OCI-LY7 (cell line): ENCODE results near the gene C16orf54. TPM values are rescaled to one million over a fixed set of nuclear protein-coding genes. Genes with fewer than 3 reads are reported as not detected.
A peak's percentile ranks its signal among the peaks of the same experiment; 100 is the strongest.
"Not testable (repeated sequence)": the region's sequence is repeated elsewhere in the genome, so short reads cannot be mapped to it uniquely, and the experiment has no call there.

Experiments
- BruUV-seq: library from RNA; stranded (reverse); fragments of 400-500 nt; replicated peaks from 2 replicates; lab custom pipeline; 2021; lab: Mats Ljungman, UMichigan
- CTCF ChIA-PET: fragments of 300-600 bp; sonication (Branson Sonifier 250); formaldehyde crosslinking; loops from one replicate; lab custom pipeline; 2022; ENCODE audit warnings: antibody characterized with exemption; ENCODE audit not compliant: unreplicated experiment; lab: Charles Lee
- POLR2A ChIA-PET: fragments of 300-600 bp; sonication (Branson Sonifier 250); formaldehyde crosslinking; loops from one replicate; lab custom pipeline; 2022; ENCODE audit warnings: antibody characterized with exemption; lab: Charles Lee
- DNase-seq: peaks from one replicate; pipeline ENCODE4 v3.0.0-alpha.2; 2015; ENCODE audit warnings: low spot score
- H2AFZ ChIP-seq: fragments of 200-600 bp; sonication (generic), shearing (Covaris generic); 2 replicates; pipeline ENCODE4 v1.6.1; 2014; ENCODE audit warnings: mild to moderate bottlenecking, antibody characterized with exemption, low read length, moderate library complexity
- H3K27ac ChIP-seq: fragments of 200-600 bp; sonication (generic); 2 replicates; pipeline ENCODE4 v1.5.1; 2014; ENCODE audit warnings: mixed run types, low read depth, mild to moderate bottlenecking, moderate library complexity, low read length, inconsistent platforms; ENCODE audit not compliant: poor library complexity, severe bottlenecking
- H3K36me3 ChIP-seq: fragments of 200-600 bp; sonication (generic); 2 replicates; pipeline ENCODE4 v1.6.1; 2014; ENCODE audit warnings: mild to moderate bottlenecking, antibody characterized with exemption, low read length, moderate library complexity, mixed read lengths; ENCODE audit not compliant: insufficient read depth
- H3K4me1 ChIP-seq: fragments of 200-600 bp; sonication (generic); 2 replicates; pipeline ENCODE4 v1.5.1; 2014; ENCODE audit warnings: mild to moderate bottlenecking, low read length; ENCODE audit not compliant: insufficient read depth, poor library complexity, severe bottlenecking
- H3K4me2 ChIP-seq: fragments of 200-600 bp; sonication (generic); 2 replicates; pipeline ENCODE4 v1.6.1; 2014; ENCODE audit warnings: mild to moderate bottlenecking, low read length
- H3K4me3 ChIP-seq: fragments of 200-600 bp; sonication (generic); 2 replicates; pipeline ENCODE4 v1.5.1; 2014; ENCODE audit warnings: mild to moderate bottlenecking, low read depth, low read length; ENCODE audit not compliant: poor library complexity, severe bottlenecking
- H3K79me2 ChIP-seq: fragments of 200-600 bp; sonication (generic); 2 replicates; pipeline ENCODE4 v1.6.1; 2016; ENCODE audit warnings: low read depth, mild to moderate bottlenecking, low read length, moderate library complexity, mixed read lengths; ENCODE audit not compliant: insufficient read depth
- H3K9me2 ChIP-seq: fragments of 200-600 bp; sonication (generic); 2 replicates; pipeline ENCODE4 v1.6.1; 2016; ENCODE audit warnings: mild to moderate bottlenecking, low read length, mixed read lengths; ENCODE audit not compliant: insufficient read depth
- H3K9me3 ChIP-seq: fragments of 200-600 bp; sonication (generic); 2 replicates; pipeline ENCODE4 v1.6.1; 2014; ENCODE audit warnings: mild to moderate bottlenecking, mixed run types, low read length, mixed read lengths
- H4K20me1 ChIP-seq: fragments of 200-600 bp; sonication (generic); 2 replicates; pipeline ENCODE4 v1.6.1; 2014; ENCODE audit warnings: mild to moderate bottlenecking, antibody characterized with exemption, low read length, moderate library complexity, mixed read lengths; ENCODE audit not compliant: insufficient read depth
- EZH2phosphoT487 ChIP-seq: fragments of 200-600 bp; sonication (generic); IDR thresholded peaks from 2 replicates; pipeline ENCODE4 v1.6.1; 2018; ENCODE audit warnings: low read depth, borderline replicate concordance, mild to moderate bottlenecking, mixed run types, antibody characterized with exemption, low read length, moderate library complexity, mixed read lengths
- intact Hi-C: fragments of 100-400 bp; cut with micrococcal nuclease; formaldehyde crosslinking; loops from one replicate; pipeline ENCODE4 v1.10.0; 2022; ENCODE audit not compliant: unreplicated experiment
- total RNA-seq, 2 experiments: library from RNA; depleted of rRNA in 1 of 2; stranded (reverse); fragments of >200 nt in 1 of 2; shearing (Covaris generic) in 1 of 2; gene quantifications; 2 replicates each; pipeline ENCODE4 v1.2.3, GENCODE V29; 2014 to 2022
- TF ChIP-seq, protein P1 (sequence below): fragments of 200-600 bp; sonication (generic); conservative IDR thresholded peaks from 2 replicates; pipeline ENCODE4 v1.5.1; 2014; ENCODE audit warnings: mild to moderate bottlenecking, antibody characterized with exemption, low read length, moderate library complexity, mixed read lengths

C16orf54 gene
- total RNA-seq, 2 experiments from 2014 or later: 0.32 TPM; not detected in 1

GRCh38 chr16:29710227-29711219 lies 35.3 kb downstream of the C16orf54 start:
- H3K4me2 ChIP-seq: peak overlapping the region; percentile 24
- TF ChIP-seq, protein P1, sequence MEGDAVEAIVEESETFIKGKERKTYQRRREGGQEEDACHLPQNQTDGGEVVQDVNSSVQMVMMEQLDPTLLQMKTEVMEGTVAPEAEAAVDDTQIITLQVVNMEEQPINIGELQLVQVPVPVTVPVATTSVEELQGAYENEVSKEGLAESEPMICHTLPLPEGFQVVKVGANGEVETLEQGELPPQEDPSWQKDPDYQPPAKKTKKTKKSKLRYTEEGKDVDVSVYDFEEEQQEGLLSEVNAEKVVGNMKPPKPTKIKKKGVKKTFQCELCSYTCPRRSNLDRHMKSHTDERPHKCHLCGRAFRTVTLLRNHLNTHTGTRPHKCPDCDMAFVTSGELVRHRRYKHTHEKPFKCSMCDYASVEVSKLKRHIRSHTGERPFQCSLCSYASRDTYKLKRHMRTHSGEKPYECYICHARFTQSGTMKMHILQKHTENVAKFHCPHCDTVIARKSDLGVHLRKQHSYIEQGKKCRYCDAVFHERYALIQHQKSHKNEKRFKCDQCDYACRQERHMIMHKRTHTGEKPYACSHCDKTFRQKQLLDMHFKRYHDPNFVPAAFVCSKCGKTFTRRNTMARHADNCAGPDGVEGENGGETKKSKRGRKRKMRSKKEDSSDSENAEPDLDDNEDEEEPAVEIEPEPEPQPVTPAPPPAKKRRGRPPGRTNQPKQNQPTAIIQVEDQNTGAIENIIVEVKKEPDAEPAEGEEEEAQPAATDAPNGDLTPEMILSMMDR: peak; percentile 89
- TF ChIP-seq EZH2phosphoT487: no peak
- H2AFZ ChIP-seq: peak overlapping the region; percentile 89
- ChIA-PET CTCF (no interaction called here), POLR2A (interaction anchor here (0.9 kb wide), 1 partner anchor 9 kb away, joined by 3 read pairs; no protein-coding TSS in a partner anchor)
- H3K9me2 ChIP-seq: no peaks in the 10 kb centered on the region
- peak; percentile 83 for DNase-seq
- no peak overlapping the region for H3K4me3 ChIP-seq
- intact Hi-C loops: no loop called here
- H3K27ac ChIP-seq: no peak overlapping the region
- H3K36me3 ChIP-seq: no peaks in the 10 kb centered on the region
- no peaks in the 10 kb centered on the region for H3K79me2 ChIP-seq
- BruUV-seq: no TSS peak
- H4K20me1 ChIP-seq: no peaks in the 10 kb centered on the region
- no peaks in the 10 kb centered on the region for H3K9me3 ChIP-seq
- peaks cover 13% of the 10 kb centered on the region for H3K4me1 ChIP-seq

GRCh38 chr16:29709657-29710056 lies 36.1 kb downstream of the C16orf54 start:
- peaks cover 13% of the 10 kb centered on the region for H3K4me1 ChIP-seq
- POLR2A ChIA-PET: interaction anchor here (0.9 kb wide), 1 partner anchor 8 kb away, joined by 3 read pairs; no protein-coding TSS in a partner anchor
- H3K36me3 ChIP-seq, H3K4me3 ChIP-seq, intact Hi-C loops, BruUV-seq, H3K9me2 ChIP-seq, DNase-seq, H3K9me3 ChIP-seq, H3K79me2 ChIP-seq, H3K27ac ChIP-seq, H4K20me1 ChIP-seq, CTCF ChIA-PET, H3K4me2 ChIP-seq: not testable (repeated sequence)
- peak overlapping the region; percentile 89; the same call in 1 of the 2 replicates for H2AFZ ChIP-seq

DNA sequence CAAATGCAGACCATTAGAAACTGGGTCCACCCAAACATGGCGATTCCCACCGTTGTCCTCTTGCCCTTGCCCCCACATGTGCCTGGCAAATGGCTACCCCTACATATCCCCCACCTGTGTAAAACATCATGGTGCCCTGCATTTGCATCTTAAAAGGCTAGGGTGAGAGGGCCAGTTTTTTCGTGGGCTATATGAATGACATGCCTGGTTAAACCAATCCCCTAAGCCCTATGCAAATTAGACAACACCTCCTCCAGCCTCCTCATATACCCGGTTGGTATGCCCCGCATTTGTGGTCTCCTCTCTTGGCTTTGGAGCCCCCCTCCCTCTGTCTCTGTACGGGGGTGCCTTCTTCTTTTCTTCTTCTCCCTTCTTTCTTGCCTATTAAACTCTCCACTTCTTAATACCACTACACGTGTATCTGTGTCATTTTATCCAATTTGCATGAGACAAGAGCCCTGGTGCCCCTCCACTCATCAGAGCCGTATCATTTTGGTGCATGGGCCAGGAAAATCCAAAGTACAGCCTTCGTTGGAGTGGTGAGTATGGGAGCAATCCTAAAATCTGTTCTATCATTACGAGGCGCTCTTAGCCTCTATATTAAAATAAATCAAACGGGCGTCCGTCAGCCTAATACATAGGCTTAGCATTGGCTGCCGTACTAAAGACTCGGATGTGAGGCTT lies 36.7 kb downstream of the C16orf54 start:
- Histone ChIP-seq H3K9me3 (no peaks in the 10 kb centered on the region), H3K36me3 (no peaks in the 10 kb centered on the region), H3K9me2 (no peaks in the 10 kb centered on the region), H3K79me2 (no peaks in the 10 kb centered on the region), H4K20me1 (no peaks in the 10 kb centered on the region), H2AFZ (no peak overlapping the region), H3K4me1 (peaks cover 13% of the 10 kb centered on the region), H3K27ac (no peak overlapping the region), H3K4me3 (no peak overlapping the region), H3K4me2 (no peak overlapping the region)
- ChIA-PET POLR2A (no interaction called here), CTCF (no interaction called here)
- intact Hi-C loops: no loop called here
- DNase-seq: no peak
- TF ChIP-seq EZH2phosphoT487: no peak
- TF ChIP-seq, protein P1: no peak
- BruUV-seq: no TSS peak

- H2AFZ ChIP-seq, intact Hi-C loops, H3K79me2 ChIP-seq, BruUV-seq, POLR2A ChIA-PET, H3K4me2 ChIP-seq, H3K4me3 ChIP-seq, CTCF ChIA-PET, DNase-seq, H3K9me2 ChIP-seq, H3K36me3 ChIP-seq, H4K20me1 ChIP-seq, H3K9me3 ChIP-seq, H3K27ac ChIP-seq: not testable (repeated sequence)
- H3K4me1 ChIP-seq: peaks cover 22% of the 10 kb centered on the region
Observed at GRCh38 chr16:29707160-29707559, 38.6 kb downstream of the C16orf54 start.
